Astrocyte of the spinal cord (primary cell): Measurements from ENCODE around the gene GNAS.
A peak's percentile ranks its signal among the peaks of the same experiment; 100 is the strongest.

Experiments
- DNase-seq: peaks from one replicate; pipeline ENCODE4 v3.0.0; 2011; ENCODE audit warnings: low read depth, low spot score
- H3K4me3 ChIP-seq: 2 replicates; pipeline ENCODE4 v1.5.1; 2011; ENCODE audit warnings: low read depth, mild to moderate bottlenecking, low read length, moderate library complexity
- CTCF ChIP-seq: IDR thresholded peaks from 2 replicates; pipeline ENCODE4 v1.5.1; 2012; ENCODE audit warnings: low read depth, mild to moderate bottlenecking, low read length, inconsistent platforms
- in situ Hi-C: cut with HindIII; loops from 2 replicates; pipeline ENCODE4 v1.10.0; 2017; ENCODE audit warnings: low sequenced_read_pairs

The GNAS gene

DNA sequence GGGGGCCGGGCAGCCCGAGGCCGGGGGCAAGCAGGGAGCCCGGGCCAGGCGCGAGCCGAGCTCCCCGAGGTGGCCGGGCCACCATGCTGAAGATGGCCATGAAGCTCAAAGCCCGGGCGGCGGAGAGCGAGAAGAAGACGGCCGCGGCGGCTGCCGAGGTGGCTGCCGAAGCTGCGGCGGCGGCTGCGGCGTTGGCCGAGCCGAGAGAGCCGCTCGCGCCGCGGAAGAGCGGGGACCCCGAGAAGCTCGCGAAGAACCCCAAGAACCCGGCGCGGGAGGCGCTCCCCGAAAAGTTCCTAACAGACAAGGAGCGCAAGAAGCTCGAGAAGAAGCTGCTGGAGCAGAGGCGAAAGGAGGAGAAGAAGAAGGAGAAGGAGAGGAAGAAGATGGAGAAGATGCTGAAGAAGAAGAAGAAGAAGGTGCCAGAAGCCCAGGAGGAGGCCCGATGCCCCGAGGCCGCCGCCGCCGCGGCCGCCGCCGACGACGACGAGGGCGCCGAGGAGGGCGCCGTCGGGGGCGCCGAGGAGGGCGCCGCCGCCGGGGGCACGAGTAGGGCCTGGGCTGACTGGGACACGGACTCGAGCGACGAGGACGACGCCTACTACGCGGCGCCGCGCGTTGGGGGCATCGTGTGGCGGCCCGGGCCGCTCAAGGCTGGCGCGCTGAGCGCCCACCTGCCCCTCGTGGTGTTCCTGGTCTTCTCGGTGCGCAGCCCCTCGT is 37.4 kb downstream of the GNAS start:
- peak overlapping the region; percentile 44 for H3K4me3 ChIP-seq
- in situ Hi-C loops = no loop called here
- DNase-seq = no peak
- no peak for TF ChIP-seq CTCF

DNA sequence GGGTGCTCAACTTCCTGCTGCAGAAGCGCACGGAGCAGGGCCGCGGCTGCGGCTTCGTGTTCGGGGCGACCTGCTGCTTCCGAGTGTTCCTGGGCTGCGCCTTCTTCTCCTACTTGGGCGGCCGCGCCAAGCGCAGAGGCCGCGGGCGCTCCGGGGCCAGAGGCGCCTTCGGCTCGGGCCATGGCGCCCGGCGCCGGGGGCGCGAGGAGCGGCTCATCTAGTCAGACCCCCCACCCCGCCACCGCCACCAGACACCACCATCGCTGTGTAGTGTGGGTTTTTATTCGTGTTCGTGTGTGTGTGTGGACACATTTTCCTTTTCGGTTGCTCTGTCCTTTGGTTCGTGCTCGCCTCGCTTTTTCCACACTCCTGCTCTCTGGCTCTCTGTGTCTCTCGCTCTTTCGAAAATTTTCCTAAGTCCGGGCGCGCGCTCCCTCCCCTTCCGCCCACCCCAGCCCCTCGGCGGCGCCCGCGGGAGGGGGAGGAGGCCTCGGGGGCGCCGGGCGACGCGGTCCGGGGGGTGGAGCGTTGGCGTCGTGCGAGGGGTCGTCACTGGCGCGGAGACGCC is 38.1 kb downstream of the GNAS start:
- TF ChIP-seq CTCF = no peak
- peak overlapping the region; percentile 44 for H3K4me3 ChIP-seq
- in situ Hi-C loops = no loop called here
- peak; percentile 88 for DNase-seq

DNA sequence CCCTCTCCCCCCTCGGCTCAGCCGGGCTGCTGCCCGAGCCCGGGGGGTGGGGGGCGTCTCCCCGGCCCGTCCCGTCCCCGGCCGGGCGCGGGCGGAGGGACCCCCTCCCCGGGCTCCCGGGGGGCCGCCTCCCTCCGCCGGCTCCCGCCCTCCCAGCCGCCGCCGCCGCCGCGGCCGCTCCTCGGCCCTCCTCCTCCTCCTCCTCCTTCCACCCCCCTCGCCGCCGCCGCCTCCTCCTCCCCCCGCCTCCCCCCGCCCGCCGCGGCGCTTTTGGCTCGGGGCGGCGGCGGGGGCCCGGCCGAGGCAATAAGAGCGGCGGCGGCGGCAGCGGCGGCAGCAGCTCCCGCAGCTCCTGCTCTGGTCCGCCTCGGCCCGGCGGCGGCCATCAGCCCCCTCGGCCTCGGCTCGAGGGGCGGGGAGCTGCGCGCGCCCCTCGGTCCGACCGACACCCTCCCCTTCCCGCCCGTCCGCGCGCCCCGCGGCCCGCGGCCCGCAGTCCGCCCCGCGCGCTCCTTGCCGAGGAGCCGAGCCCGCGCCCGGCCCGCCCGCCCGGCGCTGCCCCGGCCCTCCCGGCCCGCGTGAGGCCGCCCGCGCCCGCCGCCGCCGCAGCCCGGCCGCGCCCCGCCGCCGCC is 38.7 kb downstream of the GNAS start:
- peak overlapping the region; percentile 86 for H3K4me3 ChIP-seq
- peak; percentile 76 for DNase-seq
- no peak for TF ChIP-seq CTCF
- in situ Hi-C loops = no loop called here

- peak overlapping the region; percentile 86 for H3K4me3 ChIP-seq
- DNase-seq = no peak
- in situ Hi-C loops = no loop called here
- TF ChIP-seq CTCF = no peak
Observed at GRCh38 chr20:58891718-58892140, 39.2 kb downstream of the GNAS start.

- peak; percentile 18 for TF ChIP-seq CTCF
- peak overlapping the region; percentile 86 for H3K4me3 ChIP-seq
- DNase-seq = peak; percentile 59
- in situ Hi-C loops = no loop called here
Observed at GRCh38 chr20:58892141-58892931, 39.8 kb downstream of the GNAS start.

GRCh38 chr20:58892932-58893224 is 40.4 kb downstream of the GNAS start:
- no peak for DNase-seq
- TF ChIP-seq CTCF = no peak
- peak overlapping the region; percentile 86 for H3K4me3 ChIP-seq
- in situ Hi-C loops = no loop called here
